K562 (cell line): Measurements from ENCODE around the gene PRCC. TPM values are rescaled to one million over a fixed set of nuclear protein-coding genes. Genes with fewer than 3 reads are reported as not detected.
A peak's percentile ranks its signal among the peaks of the same experiment; 100 is the strongest.

ENCODE experiments used
- BDP1 ChIP-seq: IDR thresholded peaks from 3 replicates; pipeline ENCODE4 v1.6.1; 2011; ENCODE audit not compliant: insufficient read length, insufficient read depth
- CCNT2 ChIP-seq: IDR thresholded peaks from 2 replicates; pipeline ENCODE4 v1.6.1; 2011; ENCODE audit warnings: borderline replicate concordance, low read depth, mild to moderate bottlenecking, moderate library complexity, mixed read lengths, low read length; ENCODE audit not compliant: insufficient read length; ENCODE audit errors: extremely low read depth
- EGR1 ChIP-seq: fragments of 450-650 bp; conservative IDR thresholded peaks from 2 replicates; pipeline ENCODE4 v1.6.1; 2017; ENCODE audit warnings: mild to moderate bottlenecking
- FOXP4 ChIP-seq: sonication (generic); formaldehyde crosslinking; IDR thresholded peaks from 2 replicates; pipeline ENCODE4 v1.8.0; 2022; ENCODE audit warnings: mild to moderate bottlenecking, missing genetic modification reagents, borderline replicate concordance
- GTF2E2 ChIP-seq: fragments of 200-800 bp; sonication (Bioruptor generic); IDR thresholded peaks from 2 replicates; pipeline ENCODE4 v1.6.1; 2016; ENCODE audit warnings: missing genetic modification characterization, missing compliant biosample characterization
- HDAC8 ChIP-seq: fragments of 450-650 bp; IDR thresholded peaks from 2 replicates; pipeline ENCODE4 v1.6.1; 2016; ENCODE audit warnings: mild to moderate bottlenecking, missing genetic modification characterization, moderate library complexity, missing compliant biosample characterization
- HNRNPLL ChIP-seq: fragments of 200-400 bp; formaldehyde crosslinking; IDR thresholded peaks from 2 replicates; pipeline ENCODE4 v1.6.1; 2017; ENCODE audit warnings: low read length, low read depth, mild to moderate bottlenecking; ENCODE audit not compliant: poor library complexity, severe bottlenecking
- KDM5B ChIP-seq: fragments of 200-600 bp; sonication (generic); IDR thresholded peaks from 2 replicates; pipeline ENCODE4 v1.6.1; 2012; ENCODE audit warnings: low read depth, mild to moderate bottlenecking, moderate library complexity, low read length, control low read depth, inconsistent platforms; ENCODE audit not compliant: insufficient replicate concordance
- MEF2D ChIP-seq: conservative IDR thresholded peaks from 2 replicates; pipeline ENCODE4 v1.6.1; 2016; ENCODE audit warnings: low read depth, missing genetic modification characterization, missing compliant biosample characterization
- MLX ChIP-seq, 2 experiments: fragments of 450-650 bp in 1 of 2; sonication (generic) in 1 of 2; formaldehyde crosslinking; conservative IDR thresholded peaks; 2 replicates each; pipeline versions ENCODE4 v1.4.0 to v1.8.1; 2020 to 2022; ENCODE audit warnings: mild to moderate bottlenecking in 1 of 2, missing genetic modification reagents in 1 of 2
- NKRF ChIP-seq: fragments of 450-650 bp; IDR thresholded peaks from 2 replicates; pipeline ENCODE4 v1.6.1; 2016; ENCODE audit warnings: borderline replicate concordance
- NRF1 ChIP-seq, 2 experiments: fragments of 450-650 bp; IDR thresholded peaks in 1 of 2; conservative IDR thresholded peaks in 1 of 2; 2 replicates each; pipeline ENCODE4 v1.6.1; 2014; ENCODE audit warnings: mild to moderate bottlenecking in 2 of 2
- STAT5A ChIP-seq: IDR thresholded peaks from 2 replicates; pipeline ENCODE4 v1.6.1; 2012; ENCODE audit warnings: low read length, inconsistent platforms, borderline replicate concordance
- ZBTB5 ChIP-seq: fragments of 450-650 bp; IDR thresholded peaks from 2 replicates; pipeline ENCODE4 v1.6.1; 2017; ENCODE audit warnings: antibody characterized with exemption
- ZNF511 ChIP-seq: sonication (generic); formaldehyde crosslinking; IDR thresholded peaks from 2 replicates; pipeline ENCODE4 v1.8.0; 2022; ENCODE audit warnings: mild to moderate bottlenecking, missing genetic modification reagents
- ZNF76 ChIP-seq: fragments of 250-450 bp; sonication (Bioruptor Pico); IDR thresholded peaks from 2 replicates; pipeline ENCODE4 v1.4.0; 2020; ENCODE audit warnings: mild to moderate bottlenecking, moderate library complexity, borderline replicate concordance
- polyA plus RNA-seq, 8 experiments: library from polyadenylated mRNA; depleted of rRNA in 4 of 8; stranded (reverse) in 5 of 8; unstranded in 3 of 8; fragments of >200 nt; fragmentation: Nextera tagmentation in 2 of 8; fragmentation: Illumina TruSeq in 1 of 8; extraction: Ambion mirVana in 2 of 8; extraction: Trizol in 1 of 8; gene quantifications; 2 replicates each; pipeline versions ENCODE4 v1.2.1 to v1.2.3, GENCODE V29; 2011 to 2014; ENCODE audit warnings: inconsistent platforms in 1 of 8, missing spikeins in 1 of 8
- total RNA-seq, 7 experiments: library from RNA; depleted of rRNA in 6 of 7; stranded (reverse); fragments of >200 nt in 6 of 7; fragmentation: Illumina TruSeq in 2 of 7; extraction: Trizol in 2 of 7; gene quantifications; 2 replicates each; pipeline versions ENCODE4 v1.2.1 to v1.2.3, GENCODE V29; 2011 to 2021; ENCODE audit warnings: low replicate concordance in 1 of 7

Gene PRCC
- total and polyA plus RNA-seq, 9 of the 15 experiments (the other 6 are each of a cell fraction or from before 2014, with no cell fraction given) = 23.9 to 201 (median 41.1) TPM

GRCh38 chr1:156813750-156814570 is 46.6 kb downstream of the PRCC start (continued):
- TF ChIP-seq MLX (CRISPR knock-in tag; conservative IDR thresholded peaks at IDR 0.05) (0 out of 4 replicates have a peak, but pooled peaks of 1 of the 2 experiments have one; percentile 68), HNRNPLL (no peak), MEF2D (tag) (no peak), ZBTB5 (no peak), GTF2E2 (tag) (no peak), KDM5B (peak; percentile 64), STAT5A (no peak), BDP1 (no peak), ZNF511 (CRISPR knock-in tag) (peak; percentile 88), ZNF76 (CRISPR knock-in tag) (peak; percentile 88), FOXP4 (CRISPR knock-in tag) (0 out of 2 replicates have a peak, but pooled peaks have one; percentile 65), CCNT2 (peak; percentile 71), NKRF (peak; percentile 92), HDAC8 (tag) (peak; percentile 69; the same call in 1 of the 2 replicates), EGR1 (peak; percentile 87), NRF1 (conservative IDR thresholded peaks at IDR 0.05 in 1 of 2, IDR thresholded peaks at IDR 0.05 in 1 of 2) (peak; percentile 47 to 67)
